H1 (cell line): ENCODE data around the gene KCNK4. TPM values are rescaled to one million over a fixed set of nuclear protein-coding genes. Genes with fewer than 3 reads are reported as not detected.

Experiments
- CTCF ChIP-seq, 3 experiments: IDR thresholded peaks; 1 replicate in 2 of 3; 2 replicates in 1 of 3; pipeline versions ENCODE4 v1.5.1 to v1.6.1; 2011; ENCODE audit warnings: low read length in 3 of 3, mild to moderate bottlenecking in 3 of 3, inconsistent platforms in 2 of 3, low read depth in 1 of 3, moderate library complexity in 1 of 3; ENCODE audit not compliant: insufficient read depth in 1 of 3; ENCODE audit errors: control extremely low read depth in 1 of 3
- EGR1 ChIP-seq: IDR thresholded peaks from 2 replicates; pipeline ENCODE4 v1.6.1; 2011; ENCODE audit warnings: low read depth, low read length, borderline replicate concordance
- POLR2A ChIP-seq, 2 experiments: IDR thresholded peaks; 1 replicate in 1 of 2; 2 replicates in 1 of 2; pipeline ENCODE4 v1.6.1; 2011; ENCODE audit warnings: low read depth in 2 of 2, low read length in 2 of 2, mild to moderate bottlenecking in 2 of 2; ENCODE audit errors: control extremely low read depth in 1 of 2
- RNF2 ChIP-seq: fragments of 200-900, 300-1000 bp; sonication (generic); IDR thresholded peaks from 2 replicates; pipeline ENCODE4 v1.7.1; 2016; ENCODE audit warnings: borderline replicate concordance, low read depth, mild to moderate bottlenecking, antibody characterized with exemption, low read length; ENCODE audit not compliant: poor library complexity, severe bottlenecking; ENCODE audit errors: missing control alignments
- SIN3A ChIP-seq, 2 experiments: IDR thresholded peaks in 1 of 2; conservative IDR thresholded peaks in 1 of 2; 2 replicates each; pipeline ENCODE4 v1.6.1; 2011 to 2012; ENCODE audit warnings: low read length in 2 of 2, improper control_type of control experiment in 1 of 2, low read depth in 1 of 2, mild to moderate bottlenecking in 1 of 2
- TEAD4 ChIP-seq: IDR thresholded peaks from 2 replicates; pipeline ENCODE4 v1.6.1; 2012; ENCODE audit warnings: low read depth, low read length, inconsistent platforms, mixed read lengths
- polyA plus RNA-seq, 7 experiments: library from polyadenylated mRNA; depleted of rRNA in 3 of 7; stranded (reverse) in 5 of 7; unstranded in 2 of 7; fragments of >200 nt in 5 of 7; fragments of 200-250 nt in 2 of 7; gene quantifications; 1 replicate in 5 of 7; 2 replicates in 1 of 7; 4 replicates in 1 of 7; pipeline versions ENCODE4 v1.2.1 to v1.2.3, GENCODE V29; 2011 to 2013; ENCODE audit warnings: missing spikeins in 2 of 7, mixed read lengths in 2 of 7
- total RNA-seq: library from RNA; stranded (reverse); fragmentation: NEBNext Ultra II Directional; extraction: Animal tissue kit (Norgen Biotek cat#: 25700); gene quantifications from 2 replicates; pipeline ENCODE4 v1.2.1, GENCODE V29; 2021
- TF ChIP-seq, protein P1 (sequence below): fragments of 300-600 bp; sonication (generic); IDR thresholded peaks from 2 replicates; pipeline ENCODE4 v1.7.1; 2012; ENCODE audit warnings: low read length, moderate library complexity, mild to moderate bottlenecking, inconsistent platforms; ENCODE audit not compliant: insufficient replicate concordance

The KCNK4 gene
- total and polyA plus RNA-seq, 2 of the 8 experiments (the other 6 are each of a cell fraction or from before 2014, with no cell fraction given), result 0.19 TPM; not detected in 1

- TF ChIP-seq, protein P1, sequence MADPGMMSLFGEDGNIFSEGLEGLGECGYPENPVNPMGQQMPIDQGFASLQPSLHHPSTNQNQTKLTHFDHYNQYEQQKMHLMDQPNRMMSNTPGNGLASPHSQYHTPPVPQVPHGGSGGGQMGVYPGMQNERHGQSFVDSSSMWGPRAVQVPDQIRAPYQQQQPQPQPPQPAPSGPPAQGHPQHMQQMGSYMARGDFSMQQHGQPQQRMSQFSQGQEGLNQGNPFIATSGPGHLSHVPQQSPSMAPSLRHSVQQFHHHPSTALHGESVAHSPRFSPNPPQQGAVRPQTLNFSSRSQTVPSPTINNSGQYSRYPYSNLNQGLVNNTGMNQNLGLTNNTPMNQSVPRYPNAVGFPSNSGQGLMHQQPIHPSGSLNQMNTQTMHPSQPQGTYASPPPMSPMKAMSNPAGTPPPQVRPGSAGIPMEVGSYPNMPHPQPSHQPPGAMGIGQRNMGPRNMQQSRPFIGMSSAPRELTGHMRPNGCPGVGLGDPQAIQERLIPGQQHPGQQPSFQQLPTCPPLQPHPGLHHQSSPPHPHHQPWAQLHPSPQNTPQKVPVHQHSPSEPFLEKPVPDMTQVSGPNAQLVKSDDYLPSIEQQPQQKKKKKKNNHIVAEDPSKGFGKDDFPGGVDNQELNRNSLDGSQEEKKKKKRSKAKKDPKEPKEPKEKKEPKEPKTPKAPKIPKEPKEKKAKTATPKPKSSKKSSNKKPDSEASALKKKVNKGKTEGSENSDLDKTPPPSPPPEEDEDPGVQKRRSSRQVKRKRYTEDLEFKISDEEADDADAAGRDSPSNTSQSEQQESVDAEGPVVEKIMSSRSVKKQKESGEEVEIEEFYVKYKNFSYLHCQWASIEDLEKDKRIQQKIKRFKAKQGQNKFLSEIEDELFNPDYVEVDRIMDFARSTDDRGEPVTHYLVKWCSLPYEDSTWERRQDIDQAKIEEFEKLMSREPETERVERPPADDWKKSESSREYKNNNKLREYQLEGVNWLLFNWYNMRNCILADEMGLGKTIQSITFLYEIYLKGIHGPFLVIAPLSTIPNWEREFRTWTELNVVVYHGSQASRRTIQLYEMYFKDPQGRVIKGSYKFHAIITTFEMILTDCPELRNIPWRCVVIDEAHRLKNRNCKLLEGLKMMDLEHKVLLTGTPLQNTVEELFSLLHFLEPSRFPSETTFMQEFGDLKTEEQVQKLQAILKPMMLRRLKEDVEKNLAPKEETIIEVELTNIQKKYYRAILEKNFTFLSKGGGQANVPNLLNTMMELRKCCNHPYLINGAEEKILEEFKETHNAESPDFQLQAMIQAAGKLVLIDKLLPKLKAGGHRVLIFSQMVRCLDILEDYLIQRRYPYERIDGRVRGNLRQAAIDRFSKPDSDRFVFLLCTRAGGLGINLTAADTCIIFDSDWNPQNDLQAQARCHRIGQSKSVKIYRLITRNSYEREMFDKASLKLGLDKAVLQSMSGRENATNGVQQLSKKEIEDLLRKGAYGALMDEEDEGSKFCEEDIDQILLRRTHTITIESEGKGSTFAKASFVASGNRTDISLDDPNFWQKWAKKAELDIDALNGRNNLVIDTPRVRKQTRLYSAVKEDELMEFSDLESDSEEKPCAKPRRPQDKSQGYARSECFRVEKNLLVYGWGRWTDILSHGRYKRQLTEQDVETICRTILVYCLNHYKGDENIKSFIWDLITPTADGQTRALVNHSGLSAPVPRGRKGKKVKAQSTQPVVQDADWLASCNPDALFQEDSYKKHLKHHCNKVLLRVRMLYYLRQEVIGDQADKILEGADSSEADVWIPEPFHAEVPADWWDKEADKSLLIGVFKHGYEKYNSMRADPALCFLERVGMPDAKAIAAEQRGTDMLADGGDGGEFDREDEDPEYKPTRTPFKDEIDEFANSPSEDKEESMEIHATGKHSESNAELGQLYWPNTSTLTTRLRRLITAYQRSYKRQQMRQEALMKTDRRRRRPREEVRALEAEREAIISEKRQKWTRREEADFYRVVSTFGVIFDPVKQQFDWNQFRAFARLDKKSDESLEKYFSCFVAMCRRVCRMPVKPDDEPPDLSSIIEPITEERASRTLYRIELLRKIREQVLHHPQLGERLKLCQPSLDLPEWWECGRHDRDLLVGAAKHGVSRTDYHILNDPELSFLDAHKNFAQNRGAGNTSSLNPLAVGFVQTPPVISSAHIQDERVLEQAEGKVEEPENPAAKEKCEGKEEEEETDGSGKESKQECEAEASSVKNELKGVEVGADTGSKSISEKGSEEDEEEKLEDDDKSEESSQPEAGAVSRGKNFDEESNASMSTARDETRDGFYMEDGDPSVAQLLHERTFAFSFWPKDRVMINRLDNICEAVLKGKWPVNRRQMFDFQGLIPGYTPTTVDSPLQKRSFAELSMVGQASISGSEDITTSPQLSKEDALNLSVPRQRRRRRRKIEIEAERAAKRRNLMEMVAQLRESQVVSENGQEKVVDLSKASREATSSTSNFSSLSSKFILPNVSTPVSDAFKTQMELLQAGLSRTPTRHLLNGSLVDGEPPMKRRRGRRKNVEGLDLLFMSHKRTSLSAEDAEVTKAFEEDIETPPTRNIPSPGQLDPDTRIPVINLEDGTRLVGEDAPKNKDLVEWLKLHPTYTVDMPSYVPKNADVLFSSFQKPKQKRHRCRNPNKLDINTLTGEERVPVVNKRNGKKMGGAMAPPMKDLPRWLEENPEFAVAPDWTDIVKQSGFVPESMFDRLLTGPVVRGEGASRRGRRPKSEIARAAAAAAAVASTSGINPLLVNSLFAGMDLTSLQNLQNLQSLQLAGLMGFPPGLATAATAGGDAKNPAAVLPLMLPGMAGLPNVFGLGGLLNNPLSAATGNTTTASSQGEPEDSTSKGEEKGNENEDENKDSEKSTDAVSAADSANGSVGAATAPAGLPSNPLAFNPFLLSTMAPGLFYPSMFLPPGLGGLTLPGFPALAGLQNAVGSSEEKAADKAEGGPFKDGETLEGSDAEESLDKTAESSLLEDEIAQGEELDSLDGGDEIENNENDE, result no peak
- TF ChIP-seq POLR2A (IDR thresholded peaks at IDR 0.05; ENCODE audit: control extremely low read depth in 1 of 2, low read depth in 2 of 2, low read length in 2 of 2) (no peak), EGR1 (no peak), CTCF (IDR thresholded peaks at IDR 0.05; ENCODE audit: control extremely low read depth in 1 of 3, insufficient read depth in 1 of 3, low read depth in 1 of 3, low read length in 3 of 3) (no peak), SIN3A (conservative IDR thresholded peaks at IDR 0.05 in 1 of 2, IDR thresholded peaks at IDR 0.05 in 1 of 2; ENCODE audit: low read depth in 1 of 2, low read length in 2 of 2) (no peak), TEAD4 (no peak), RNF2 (no peak)
Measured at GRCh38 chr11:64247729-64248531, 43.2 kb upstream of the KCNK4 start (continued).
